ENCODE data around the gene S100G. TPM values are rescaled to one million over a fixed set of nuclear protein-coding genes. Genes with fewer than 3 reads are reported as not detected.
"Not testable (repeated sequence)": the region's sequence is repeated elsewhere in the genome, so short reads cannot be mapped to it uniquely, and the experiment has no call there.

Gene S100G
- total and polyA plus RNA-seq, 9 donors = not detected

- Histone ChIP-seq H3K4me3 (no peak overlapping the region), H3K9me3 (no peaks in the 10 kb centered on the region), H3K27me3 (no peaks in the 10 kb centered on the region), H3K4me1 (ENCODE audit: insufficient read depth) (no peaks in the 10 kb centered on the region), H3K36me3 (no peaks in the 10 kb centered on the region), H3K27ac (no peak overlapping the region)
- no peak for TF ChIP-seq EP300 (IDR thresholded peaks at IDR 0.05)
- no peak for TF ChIP-seq POLR2A (IDR thresholded peaks at IDR 0.05)
- TF ChIP-seq, protein P1, sequence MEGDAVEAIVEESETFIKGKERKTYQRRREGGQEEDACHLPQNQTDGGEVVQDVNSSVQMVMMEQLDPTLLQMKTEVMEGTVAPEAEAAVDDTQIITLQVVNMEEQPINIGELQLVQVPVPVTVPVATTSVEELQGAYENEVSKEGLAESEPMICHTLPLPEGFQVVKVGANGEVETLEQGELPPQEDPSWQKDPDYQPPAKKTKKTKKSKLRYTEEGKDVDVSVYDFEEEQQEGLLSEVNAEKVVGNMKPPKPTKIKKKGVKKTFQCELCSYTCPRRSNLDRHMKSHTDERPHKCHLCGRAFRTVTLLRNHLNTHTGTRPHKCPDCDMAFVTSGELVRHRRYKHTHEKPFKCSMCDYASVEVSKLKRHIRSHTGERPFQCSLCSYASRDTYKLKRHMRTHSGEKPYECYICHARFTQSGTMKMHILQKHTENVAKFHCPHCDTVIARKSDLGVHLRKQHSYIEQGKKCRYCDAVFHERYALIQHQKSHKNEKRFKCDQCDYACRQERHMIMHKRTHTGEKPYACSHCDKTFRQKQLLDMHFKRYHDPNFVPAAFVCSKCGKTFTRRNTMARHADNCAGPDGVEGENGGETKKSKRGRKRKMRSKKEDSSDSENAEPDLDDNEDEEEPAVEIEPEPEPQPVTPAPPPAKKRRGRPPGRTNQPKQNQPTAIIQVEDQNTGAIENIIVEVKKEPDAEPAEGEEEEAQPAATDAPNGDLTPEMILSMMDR (IDR thresholded peaks at IDR 0.05) = no peak
- intact Hi-C loops (cut with DNase I) = no loop called here
- no peak for DNase-seq
- 83 to 95% (median 87%) methylated on average over 1 of the region's 1 CpG for WGBS, 3 donors
These were observed 31.5 kb upstream of the S100G start for GRCh38 chrX:16618422-16618821.

DNA sequence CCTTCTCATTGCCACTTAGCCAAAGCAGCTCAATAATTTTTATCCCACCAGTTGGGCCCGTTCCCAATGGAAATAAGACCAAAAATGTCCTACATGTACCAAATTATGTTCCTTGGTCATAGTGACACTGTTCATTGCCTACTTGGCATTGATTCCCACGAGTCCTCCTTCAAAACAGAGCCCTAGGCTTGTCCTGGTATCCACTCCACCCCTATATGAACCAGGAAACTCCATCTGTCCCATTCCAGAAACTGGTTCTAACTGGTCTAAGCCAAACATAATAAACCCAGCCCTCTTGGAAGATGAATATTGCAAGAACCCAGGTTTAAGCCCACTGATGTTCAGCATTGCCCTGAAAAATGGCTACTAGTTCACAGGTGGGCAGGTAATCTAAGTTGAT lies 30.9 kb upstream of the S100G start:
- no peak overlapping the region for H3K4me3 ChIP-seq
- WGBS, 3 donors = 81 to 85% (median 84%) methylated on average over 2 of the region's 2 CpGs
- TF ChIP-seq, protein P1 (IDR thresholded peaks at IDR 0.05) = no peak
- TF ChIP-seq EP300 (IDR thresholded peaks at IDR 0.05) (no peak), POLR2A (IDR thresholded peaks at IDR 0.05) (no peak)

DNA sequence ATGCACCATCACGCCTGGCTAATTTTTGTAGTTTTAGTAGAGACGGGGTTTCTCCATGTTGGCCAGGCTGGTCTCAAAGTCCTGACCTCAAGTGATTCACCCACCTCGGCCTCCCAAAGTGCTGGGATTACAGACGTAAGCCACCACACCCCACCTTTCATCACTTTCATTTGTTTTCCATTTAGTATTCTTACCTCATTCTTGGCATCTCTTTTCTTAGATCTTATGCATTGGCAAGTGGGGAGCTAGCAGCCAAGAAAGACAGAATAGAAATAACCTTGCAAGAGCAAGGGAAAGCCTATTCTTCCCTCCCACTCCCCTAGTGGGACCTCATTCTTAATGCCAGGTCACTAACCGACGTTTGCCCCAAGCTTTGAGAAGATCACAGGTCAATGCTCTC lies 21.4 kb upstream of the S100G start:
- intact Hi-C loops (cut with DNase I); H3K4me1 ChIP-seq (ENCODE audit: insufficient read depth); H3K9me3 ChIP-seq; H3K27me3 ChIP-seq; H3K27ac ChIP-seq; DNase-seq; H3K36me3 ChIP-seq; H3K4me3 ChIP-seq: not testable (repeated sequence)
- WGBS, 3 donors = 76 to 81% (median 78%) methylated on average over 6 of the region's 6 CpGs

More for the DNA sequence above, 30.9 kb upstream of the S100G start:
- Histone ChIP-seq H3K36me3 (no peaks in the 10 kb centered on the region), H3K9me3 (no peaks in the 10 kb centered on the region), H3K27ac (no peak overlapping the region), H3K27me3 (no peaks in the 10 kb centered on the region), H3K4me1 (ENCODE audit: insufficient read depth) (no peaks in the 10 kb centered on the region)
- DNase-seq = no peak
- intact Hi-C loops (cut with DNase I) = no loop called here

- H3K4me3 ChIP-seq = no peak overlapping the region
- 58 to 68% (median 60%) methylated on average over 17 of the region's 17 CpGs for WGBS, 3 donors
- TF ChIP-seq, protein P1 (IDR thresholded peaks at IDR 0.05) = no peak
- no peak for TF ChIP-seq EP300 (IDR thresholded peaks at IDR 0.05)
- no peak for TF ChIP-seq POLR2A (IDR thresholded peaks at IDR 0.05)
- no peaks in the 10 kb centered on the region for H3K36me3 ChIP-seq
- no peak overlapping the region for H3K27ac ChIP-seq
- no peaks in the 10 kb centered on the region for H3K9me3 ChIP-seq
- DNase-seq = no peak
- H3K27me3 ChIP-seq = no peaks in the 10 kb centered on the region
- no peaks in the 10 kb centered on the region for H3K4me1 ChIP-seq (ENCODE audit: insufficient read depth)
- intact Hi-C loops (cut with DNase I) = no loop called here
These were observed 20.9 kb upstream of the S100G start for GRCh38 chrX:16628946-16629595.

- Histone ChIP-seq H3K27me3 (no peaks in the 10 kb centered on the region), H3K4me1 (ENCODE audit: insufficient read depth) (no peaks in the 10 kb centered on the region), H3K4me3 (no peak overlapping the region), H3K36me3 (no peaks in the 10 kb centered on the region), H3K27ac (no peak overlapping the region), H3K9me3 (no peaks in the 10 kb centered on the region)
- TF ChIP-seq POLR2A (IDR thresholded peaks at IDR 0.05) = no peak
- TF ChIP-seq, protein P1 (IDR thresholded peaks at IDR 0.05) = no peak
- TF ChIP-seq EP300 (IDR thresholded peaks at IDR 0.05) = no peak
- intact Hi-C loops (cut with DNase I) = no loop called here
- no peak for DNase-seq
- WGBS, 3 donors = 58 to 60% (median 60%) methylated on average over 4 of the region's 4 CpGs
These were observed 20.0 kb upstream of the S100G start for GRCh38 chrX:16629909-16630308.
